ENCODE measurements around the gene NT5E.

The NT5E gene

DNA sequence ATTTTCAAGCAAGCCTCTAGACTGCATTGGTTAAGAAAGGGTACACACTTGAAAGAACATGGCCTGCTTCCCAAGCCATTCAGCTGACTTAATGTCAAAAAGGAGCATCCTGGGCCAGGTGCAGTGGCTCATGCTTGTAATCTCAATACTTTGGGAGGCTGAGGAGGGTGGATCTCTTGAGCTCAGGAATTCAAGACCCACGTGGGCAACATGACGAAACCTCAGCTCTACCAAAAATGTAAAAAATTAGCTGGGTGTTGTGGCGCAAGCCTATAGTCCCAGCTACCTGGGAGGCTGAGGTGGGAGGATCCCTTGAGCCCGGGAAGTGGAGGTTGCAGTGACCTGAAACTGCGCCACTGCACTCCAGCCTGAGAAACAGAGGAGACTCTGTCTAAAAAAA, 26.9 kb upstream of the NT5E start:
- no peak for DNase-seq

DNA sequence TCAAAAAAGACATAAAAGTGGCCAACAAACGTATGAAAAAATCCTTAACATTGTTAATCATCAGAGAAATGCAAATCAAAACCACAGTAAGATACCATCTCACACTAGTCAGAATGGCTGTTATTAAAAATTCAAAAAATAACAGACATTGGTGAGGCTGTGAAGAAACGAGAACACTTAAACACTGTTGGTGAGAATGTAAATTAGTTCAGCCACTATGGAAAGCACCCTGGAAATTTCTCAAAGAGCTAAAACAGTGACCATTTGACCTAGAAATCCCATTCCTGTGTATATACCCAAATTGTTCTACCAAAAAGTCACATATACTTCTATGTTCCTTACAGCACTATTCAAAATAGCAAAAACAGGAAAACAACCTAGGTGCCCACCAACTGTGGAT, 24.9 kb upstream of the NT5E start:
- no peak for DNase-seq

DNA sequence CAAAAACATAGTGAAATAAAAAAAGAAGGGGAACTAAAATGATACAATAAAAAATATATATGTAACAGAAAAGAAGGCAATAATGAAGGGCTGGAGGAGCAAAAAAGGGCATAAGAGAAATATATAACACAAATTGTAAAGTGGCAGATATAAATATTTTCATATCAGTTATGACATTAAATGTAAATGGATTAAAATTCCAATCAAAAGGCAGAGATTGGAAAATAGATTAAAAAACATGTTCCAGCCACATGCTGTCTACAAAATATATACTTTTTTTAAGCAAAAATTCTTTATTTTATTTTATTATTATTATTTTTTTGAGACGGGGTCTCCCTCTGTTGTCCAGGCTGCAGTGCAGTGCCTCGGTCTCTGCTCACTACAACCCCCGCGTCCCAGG, 23.9 kb upstream of the NT5E start:
- DNase-seq = no peak

DNA sequence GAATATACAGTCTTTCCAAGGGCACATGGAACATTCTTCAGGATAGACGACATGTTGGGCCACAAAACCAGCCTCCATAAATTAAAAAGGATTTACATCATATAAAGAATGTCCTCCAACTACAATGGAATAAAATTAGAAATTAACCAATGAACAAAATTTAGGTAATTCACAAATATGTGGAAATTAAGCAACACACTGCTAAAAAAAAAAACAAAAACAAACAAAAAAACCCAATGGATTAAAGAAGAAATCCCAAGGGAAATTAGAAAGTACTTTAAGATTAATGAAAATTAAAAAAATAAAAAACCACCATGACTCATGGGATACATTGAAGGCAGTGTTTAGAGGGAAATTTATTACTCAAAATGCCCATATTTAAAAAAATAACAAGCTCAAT, 21.4 kb upstream of the NT5E start:
- DNase-seq = no peak

DNA sequence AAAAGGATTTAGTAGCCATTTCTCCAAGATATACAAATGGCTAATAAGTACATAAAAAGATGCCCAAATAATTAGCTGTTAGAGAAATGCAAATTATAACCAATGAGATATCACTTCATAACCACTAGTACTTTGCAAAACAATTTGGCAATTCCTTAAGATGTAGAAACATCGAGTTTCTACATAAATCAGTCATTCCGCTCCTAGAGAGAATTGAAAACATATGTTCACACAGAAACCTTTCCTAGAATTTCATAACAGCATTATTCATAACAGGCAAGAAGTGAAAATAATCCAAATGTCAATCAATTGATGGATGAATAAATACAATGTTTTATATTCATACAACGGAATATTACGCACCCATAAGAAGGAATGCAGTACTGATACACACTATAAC, 20.5 kb upstream of the NT5E start:
- no peak for DNase-seq

DNA sequence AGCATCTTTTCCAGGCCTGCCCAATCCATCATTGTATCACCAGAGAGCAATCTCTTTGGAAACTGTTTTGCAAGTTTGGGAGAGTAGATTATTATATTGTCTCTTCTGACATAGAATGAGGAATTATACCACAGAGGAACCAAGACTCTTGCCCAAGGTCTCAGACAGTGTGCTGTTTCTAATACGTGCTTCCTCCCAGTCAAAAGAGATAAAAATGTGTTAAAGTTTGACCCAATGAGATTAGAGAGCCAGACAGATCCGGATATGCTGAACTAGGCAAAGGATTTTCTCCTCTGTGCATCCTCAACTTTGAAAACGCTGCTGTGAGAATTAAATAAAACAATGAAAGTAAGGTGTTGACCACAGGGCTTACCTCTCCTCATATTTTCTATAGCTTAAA, 18.6 kb upstream of the NT5E start:
- no peak for DNase-seq

DNA sequence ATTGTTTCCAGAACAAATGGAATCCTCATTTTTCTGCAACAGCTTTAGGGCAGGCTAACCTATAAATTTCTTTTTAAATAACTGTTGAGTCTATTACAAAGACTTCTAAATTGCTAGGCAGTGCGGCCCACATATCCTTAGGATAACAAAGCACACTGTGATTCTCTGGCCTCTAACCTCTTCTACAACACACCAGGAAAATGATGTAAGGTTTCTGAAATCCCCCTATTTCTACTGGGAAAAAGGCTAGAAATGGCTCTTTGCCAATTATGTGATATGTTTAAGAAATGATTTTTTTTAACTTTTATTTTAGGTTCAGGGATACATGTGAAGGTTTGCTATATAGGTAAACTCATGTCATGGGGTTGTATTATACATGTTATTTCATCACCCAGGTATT, 17.3 kb upstream of the NT5E start:
- no peak for DNase-seq

DNA sequence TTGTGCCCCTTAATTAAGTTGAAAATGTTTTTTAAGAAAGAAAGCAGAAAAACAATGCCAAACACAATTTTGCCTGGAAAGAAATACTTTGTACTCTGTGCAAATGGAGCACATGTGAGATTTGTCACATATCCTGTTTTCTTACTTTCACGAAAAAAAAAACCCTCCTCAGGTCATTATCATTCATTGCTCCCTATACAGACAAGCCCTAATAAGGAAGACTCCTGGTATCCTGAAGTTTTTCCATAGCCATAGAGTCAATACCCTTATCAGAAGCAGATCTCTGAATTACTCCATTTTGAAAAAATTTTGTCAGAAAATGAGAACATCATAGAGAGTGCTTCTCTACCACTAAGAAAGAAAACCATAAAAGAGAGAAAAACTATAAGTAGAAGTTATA, 14.0 kb upstream of the NT5E start:
- no peak for DNase-seq

DNA sequence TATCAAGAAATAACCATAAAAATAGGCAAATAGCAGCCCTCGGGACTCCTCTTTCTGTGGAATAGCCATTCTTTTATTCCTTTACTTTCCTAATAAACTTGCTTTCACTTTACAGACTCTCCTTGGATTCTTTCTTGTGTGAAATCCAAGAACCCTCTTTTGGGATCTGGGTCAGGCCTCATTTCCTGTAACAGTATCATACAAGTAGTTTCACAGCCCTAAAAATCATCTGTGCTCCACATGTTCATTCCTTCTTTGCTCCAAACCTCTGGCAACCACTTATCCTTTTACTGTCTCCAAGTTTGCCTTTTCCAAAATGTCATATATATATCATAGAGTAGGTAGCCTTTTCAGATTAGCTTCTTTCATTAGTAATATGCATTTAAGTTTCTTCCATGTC, 13.5 kb upstream of the NT5E start:
- no peak for DNase-seq

DNA sequence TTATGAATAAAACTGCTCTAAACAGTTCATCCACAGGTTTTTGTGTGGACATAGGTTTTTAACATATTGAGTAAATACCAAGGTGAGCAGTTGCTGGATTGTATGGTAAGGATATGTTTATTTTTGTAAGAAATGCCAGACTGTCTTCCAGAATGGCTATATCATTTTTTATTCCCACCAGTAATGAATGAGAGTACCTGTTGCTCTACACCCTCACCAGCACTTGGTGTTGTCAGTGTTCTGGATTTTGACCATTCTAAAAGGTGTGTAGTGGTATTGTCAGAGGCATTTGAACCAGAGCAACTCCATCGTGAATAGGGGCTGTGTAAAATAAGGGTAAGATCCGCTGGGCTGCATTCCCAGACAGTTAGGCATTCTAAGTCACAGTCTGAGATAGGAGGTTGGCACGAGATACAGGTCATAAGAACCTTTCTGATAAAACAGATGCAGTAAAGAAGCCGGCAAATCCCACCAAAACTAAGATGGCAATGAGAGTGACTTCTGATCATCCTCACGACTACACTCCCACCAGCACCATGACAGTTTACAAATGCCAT, 12.9 kb upstream of the NT5E start:
- DNase-seq = no peak

DNA sequence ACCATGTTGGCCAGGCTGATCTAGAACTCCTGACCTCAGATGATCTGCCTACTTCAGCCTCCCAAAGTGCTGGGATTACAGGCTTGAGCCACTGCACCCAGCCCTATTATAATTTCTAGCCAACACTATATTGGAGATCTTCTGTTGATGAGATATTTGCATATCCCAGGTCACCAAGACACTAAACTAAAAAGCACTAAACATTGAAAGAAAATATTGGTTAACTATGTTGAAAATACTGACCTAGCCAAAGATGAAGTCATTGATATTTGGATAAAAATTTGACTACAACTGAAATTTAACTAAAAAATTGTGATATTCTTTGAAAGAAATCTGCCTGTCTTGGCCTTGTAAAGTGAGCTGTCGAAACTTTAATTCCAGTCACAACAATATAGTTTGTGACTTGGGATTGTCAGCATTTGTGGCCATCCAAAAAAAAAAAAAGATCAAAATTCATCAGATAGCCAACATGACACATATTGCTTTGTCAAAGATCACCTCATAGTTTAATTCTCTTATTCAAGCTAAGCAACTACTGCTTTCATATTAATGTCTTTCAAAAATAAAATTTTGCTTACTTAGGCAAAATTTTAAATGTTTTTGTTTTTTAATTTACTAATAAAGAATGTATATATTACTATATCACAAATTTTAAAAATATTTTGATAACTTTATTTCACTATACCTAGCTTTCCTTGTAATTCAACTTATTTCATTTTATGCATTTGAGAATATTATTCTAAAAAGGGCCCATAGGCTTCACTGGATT, 6.3 kb upstream of the NT5E start:
- no peak for DNase-seq

DNA sequence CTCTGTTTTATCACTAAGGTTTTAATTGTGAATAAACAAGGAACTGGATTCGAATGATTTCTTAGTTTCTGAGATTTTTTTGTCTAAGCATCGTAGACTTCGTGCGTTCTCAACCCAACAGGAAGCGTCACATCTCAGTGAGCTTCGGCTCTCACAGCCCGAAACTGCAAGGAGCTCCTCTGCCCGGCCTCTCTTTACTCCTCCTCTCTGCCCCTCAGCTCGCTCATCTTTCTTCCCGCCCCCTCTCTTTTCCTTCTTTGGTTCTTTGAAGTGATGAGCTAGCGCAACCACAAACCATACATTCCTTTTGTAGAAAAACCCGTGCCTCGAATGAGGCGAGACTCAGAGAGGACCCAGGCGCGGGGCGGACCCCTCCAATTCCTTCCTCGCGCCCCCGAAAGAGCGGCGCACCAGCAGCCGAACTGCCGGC, 480 bp upstream of the NT5E start:
- no peak for DNase-seq

DNA sequence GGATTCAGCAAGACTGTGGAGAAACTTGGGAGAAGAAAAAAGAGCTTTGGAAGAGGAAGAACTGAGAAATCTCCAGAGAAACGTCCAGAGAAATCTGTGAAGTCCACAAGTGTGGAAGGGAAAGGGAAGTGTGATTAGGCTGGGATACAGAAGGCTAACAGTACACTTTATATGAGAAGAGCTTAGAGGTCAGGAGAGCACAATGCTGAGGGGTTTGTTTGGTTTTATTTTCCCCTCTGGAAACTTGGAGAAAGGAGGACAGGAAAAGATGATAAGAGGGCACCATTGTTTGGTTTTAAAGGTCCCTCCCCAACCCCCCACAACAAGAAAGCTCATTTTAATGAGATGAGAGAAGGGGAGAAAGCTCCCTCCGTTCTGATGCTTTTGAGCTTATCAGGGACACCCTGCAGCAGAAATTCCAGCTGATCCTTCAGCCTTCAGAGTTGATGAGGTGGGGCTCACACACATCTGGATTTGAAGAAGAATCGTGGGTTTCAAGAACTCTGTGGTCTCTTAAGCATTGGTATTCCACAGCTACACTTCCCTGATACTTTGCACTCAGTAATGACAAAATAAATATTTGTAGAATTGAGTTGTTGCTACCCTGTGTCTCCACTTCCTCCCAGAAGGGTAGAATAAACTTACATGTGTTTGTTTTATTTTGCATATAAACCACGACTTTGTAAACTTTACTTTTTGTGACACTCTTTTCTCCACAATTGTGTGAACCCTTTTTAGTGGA, 1.9 kb downstream of the NT5E start:
- DNase-seq = no peak

DNA sequence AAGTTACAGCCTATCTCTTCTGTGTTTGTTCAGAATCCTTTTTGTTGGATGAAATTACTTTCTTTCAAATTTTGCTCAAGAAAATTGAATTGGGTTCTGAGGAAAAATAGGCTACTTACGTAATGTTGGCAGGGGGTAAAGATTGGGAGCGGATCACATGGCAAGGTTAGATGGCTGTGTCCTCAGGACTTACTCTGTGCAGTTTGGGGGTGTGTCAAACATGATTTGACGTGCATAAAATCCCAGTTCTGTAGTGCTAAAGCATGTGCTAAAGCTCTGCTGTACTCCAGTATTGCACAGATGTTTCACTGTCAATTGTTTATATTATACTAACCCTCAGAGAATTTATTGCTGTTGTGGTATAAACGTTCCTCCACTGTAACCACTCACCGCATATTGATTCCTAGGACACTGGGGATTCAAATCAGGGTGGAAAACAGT, 2.6 kb downstream of the NT5E start:
- no peak for DNase-seq

DNA sequence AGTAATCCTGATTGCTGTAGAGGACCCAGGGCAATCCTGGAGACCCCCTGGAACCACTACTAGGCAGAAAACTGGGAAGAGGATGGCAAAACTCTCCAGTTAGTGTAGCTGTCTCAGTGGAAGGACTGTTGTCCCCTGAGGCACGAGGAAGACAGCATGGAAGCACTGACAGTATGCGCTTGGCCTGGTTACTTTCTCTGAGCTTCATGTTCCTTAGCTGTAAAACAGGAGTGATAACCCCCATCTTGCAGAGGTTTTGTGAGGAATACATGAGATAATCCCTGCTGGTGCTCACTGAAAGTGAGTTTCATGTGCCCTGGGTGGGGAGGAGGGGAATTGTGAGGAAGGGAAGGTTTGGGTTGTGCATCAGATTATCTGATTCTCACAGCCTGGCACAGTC, 3.2 kb downstream of the NT5E start:
- no peak for DNase-seq

DNA sequence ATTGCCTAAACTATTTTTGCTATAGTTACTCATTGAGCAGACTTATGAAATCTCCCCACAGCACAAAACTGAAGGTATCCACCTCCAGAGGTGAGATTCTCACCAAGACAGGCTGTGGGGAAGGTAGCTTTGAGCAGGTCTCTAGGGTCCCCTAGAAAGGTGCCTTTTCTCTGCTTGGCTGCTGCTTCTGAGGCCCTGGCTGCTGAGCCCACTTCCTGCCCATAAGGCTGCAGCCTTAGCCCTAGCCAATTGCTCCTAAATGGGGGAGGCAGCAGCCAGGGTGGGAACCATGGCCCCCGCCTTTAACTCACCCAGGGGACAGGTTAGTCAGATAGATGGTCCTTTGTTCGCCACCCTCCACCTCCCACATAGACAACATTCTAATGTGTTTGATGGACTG, 3.6 kb downstream of the NT5E start:
- DNase-seq = no peak

DNA sequence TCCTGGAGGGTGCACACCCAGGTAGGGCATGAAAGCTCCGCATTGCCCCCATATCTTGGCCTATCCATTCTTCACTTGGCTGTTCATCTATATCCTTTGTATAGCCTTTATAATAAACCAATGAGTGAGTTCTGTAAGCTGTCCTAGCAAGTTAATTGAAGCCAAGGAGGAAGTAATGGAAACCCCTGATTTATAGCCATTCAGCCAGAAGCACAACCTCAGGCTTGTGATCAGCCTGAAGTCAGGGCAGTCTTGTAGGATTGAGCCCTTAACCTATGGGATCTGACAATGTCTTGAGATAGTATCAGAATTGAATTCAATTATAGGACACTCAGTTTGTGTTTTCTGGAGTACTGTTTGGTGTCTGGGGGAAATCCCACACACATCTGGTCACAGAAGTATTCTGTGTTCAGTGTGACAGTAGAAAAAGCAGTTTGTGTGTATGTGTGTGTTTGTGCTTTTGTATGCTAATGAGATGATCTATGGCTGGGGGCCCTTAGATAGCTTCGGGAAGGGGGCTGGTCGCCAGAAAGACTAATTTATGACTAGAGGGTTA, 5.7 kb downstream of the NT5E start:
- no peak for DNase-seq

DNA sequence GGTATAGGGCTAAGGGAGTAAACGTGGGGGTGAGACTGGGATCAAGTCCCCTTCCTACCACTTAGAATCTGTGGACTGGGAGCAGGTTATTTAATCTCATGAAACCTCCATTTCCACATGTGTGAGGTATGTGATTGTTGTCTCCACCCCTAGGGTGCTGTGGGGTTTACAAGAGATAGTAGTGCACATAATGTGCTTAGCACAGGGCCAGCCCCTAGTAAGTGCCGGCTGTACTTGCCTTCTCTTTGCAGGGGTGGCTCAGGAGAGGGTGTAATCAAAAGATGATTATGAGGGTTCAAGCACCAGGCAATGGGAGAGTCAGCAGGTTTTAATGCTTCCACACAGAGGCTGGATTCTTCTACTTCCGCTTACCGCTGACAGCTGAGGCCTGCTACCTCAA, 6.9 kb downstream of the NT5E start:
- DNase-seq = no peak

DNA sequence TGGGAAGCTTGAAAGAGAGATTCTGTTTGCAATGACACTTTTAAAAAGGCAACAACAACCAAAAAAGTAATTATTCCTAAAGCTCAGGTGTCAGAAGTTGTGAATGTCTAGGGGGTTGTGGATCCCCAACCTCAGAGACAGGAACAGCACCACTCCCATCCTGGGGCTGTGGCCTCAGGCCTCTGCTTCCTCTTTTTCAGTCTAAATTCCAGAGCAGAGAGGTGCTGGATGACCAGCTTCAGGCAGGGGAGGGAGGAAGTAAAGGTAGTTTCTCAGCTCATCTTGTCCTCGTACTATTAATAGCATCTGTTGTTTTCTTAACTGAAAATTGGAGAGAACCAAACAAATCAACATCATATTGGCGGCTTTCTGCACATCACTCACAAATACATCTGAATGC, 8.3 kb downstream of the NT5E start:
- DNase-seq = no peak

DNA sequence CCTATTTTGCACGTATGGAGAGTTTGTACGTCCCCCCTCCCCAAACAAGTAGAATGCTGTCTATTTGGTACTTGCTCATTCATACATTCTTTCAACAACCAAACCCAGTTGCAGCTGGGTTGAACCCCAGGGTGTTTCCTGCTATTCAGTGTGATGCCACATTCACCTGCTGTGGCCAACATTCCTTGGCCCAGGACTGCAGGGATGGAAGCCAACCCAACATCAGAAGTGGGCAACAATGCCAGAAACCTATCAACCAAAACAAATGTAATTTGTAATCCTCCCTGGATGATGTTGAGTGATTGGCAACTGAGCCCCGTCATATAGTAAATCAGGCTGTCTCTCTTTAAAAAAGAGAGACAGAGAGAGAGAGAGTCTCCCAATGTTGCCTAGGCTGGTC, 8.9 kb downstream of the NT5E start:
- DNase-seq = no peak

DNA sequence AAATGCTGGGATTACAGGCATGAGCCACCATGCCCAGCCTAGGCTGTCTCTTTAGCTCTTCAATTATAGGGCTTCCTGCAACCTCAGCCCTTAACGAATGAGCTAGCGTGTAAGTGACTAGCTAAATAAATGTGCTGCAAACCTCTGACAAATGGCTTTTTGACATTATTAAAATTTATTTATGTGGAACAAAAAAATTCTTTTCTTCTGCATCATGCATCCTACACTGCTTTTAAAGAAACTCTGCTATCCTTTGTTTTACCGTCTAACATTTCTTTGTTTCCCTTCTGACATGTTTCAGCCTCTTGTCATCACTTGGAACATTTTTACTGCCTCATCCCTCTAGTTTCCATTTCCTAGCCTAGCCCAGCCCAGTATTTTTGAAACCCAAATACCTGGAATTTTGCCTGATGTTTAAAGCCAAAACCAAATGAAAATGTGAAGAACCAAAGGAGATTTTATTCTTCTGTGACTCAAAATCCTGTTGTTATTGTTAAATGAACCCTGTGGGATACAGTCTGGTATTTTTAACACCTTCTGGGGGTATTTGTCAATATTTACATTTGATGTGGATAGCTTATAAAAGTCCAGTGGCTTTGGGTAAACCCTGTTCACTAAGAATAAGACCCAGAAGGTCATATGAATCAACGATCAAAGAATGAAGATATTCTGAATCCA, 9.5 kb downstream of the NT5E start:
- DNase-seq = no peak

DNA sequence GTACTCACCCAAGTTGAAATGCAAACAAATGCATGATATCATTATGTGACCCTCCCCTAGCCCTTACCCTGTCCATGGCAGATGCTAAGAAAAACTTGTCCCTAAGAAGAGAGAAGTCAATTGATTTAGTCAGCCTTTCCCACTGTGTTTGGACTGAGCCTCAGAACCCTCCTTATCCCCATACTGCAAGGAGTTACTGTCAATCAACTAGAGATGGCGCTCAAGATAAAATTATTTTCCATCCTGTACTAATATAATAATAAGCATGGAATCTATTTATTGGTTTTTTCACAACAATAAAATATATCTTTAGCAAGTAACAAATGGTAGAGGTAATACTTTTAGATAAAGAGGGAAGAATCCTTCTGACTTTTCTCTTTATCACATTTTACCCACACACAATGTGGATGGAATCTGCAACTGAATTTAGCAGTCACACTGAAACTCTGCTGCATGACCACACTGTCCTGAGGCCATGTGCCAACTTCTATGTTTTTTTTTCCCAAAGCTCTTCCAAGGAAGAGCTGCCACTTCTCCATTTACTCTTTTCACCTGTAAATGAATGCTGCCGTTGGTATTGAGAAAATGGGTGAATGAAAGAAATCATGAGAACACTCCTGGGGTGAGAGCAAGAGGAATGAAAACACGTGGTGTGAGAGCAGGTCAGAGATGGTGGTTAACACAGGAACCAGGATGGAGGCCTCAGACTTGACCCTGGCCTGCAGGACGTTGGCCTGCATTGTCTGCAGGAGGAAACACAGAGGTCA, 10.5 kb downstream of the NT5E start:
- no peak for DNase-seq

All from activated gamma-delta T cell (primary cell).